GM12801 (cell line): Measurements from ENCODE around the gene OAS3.
A peak's percentile ranks its signal among the peaks of the same experiment; 100 is the strongest.

ENCODE experiments used
- TF ChIP-seq, protein P1 (sequence below): IDR thresholded peaks from one replicate; pipeline ENCODE4 v1.5.1; 2011; ENCODE audit warnings: control low read depth; ENCODE audit not compliant: insufficient read length; ENCODE audit errors: extremely low read depth

The OAS3 gene

DNA sequence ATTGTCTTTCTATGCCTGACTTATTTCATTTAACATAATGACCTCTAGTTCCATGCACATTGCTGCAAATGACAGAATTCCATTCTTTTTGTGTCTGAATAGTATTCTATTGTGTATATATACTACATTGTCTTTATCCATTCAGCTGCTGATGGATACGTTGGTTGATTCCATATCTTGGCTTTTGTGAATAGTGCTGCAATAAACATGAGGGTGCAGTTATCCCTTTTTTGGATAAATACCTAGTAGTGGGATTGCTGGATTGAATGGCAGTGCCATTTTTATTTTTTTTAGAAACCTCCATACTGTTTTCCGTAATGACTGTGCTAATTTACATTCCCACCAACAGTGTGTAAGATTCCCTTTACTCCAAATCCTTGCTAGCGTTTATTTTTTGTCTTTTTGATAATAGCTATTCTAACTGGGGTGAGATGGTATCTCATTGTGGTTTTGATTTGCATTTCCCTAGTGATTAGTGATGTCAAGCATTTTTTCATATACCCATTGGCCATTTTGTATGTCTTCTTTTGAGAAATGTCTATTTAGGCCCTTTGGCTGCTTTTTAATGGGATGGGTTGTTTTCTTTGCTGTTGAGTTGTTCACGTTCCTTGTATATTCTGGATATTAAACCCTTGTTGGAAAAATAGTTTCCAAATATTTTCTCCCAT, 42.4 kb downstream of the OAS3 start:
- TF ChIP-seq, protein P1, sequence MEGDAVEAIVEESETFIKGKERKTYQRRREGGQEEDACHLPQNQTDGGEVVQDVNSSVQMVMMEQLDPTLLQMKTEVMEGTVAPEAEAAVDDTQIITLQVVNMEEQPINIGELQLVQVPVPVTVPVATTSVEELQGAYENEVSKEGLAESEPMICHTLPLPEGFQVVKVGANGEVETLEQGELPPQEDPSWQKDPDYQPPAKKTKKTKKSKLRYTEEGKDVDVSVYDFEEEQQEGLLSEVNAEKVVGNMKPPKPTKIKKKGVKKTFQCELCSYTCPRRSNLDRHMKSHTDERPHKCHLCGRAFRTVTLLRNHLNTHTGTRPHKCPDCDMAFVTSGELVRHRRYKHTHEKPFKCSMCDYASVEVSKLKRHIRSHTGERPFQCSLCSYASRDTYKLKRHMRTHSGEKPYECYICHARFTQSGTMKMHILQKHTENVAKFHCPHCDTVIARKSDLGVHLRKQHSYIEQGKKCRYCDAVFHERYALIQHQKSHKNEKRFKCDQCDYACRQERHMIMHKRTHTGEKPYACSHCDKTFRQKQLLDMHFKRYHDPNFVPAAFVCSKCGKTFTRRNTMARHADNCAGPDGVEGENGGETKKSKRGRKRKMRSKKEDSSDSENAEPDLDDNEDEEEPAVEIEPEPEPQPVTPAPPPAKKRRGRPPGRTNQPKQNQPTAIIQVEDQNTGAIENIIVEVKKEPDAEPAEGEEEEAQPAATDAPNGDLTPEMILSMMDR: no peak

DNA sequence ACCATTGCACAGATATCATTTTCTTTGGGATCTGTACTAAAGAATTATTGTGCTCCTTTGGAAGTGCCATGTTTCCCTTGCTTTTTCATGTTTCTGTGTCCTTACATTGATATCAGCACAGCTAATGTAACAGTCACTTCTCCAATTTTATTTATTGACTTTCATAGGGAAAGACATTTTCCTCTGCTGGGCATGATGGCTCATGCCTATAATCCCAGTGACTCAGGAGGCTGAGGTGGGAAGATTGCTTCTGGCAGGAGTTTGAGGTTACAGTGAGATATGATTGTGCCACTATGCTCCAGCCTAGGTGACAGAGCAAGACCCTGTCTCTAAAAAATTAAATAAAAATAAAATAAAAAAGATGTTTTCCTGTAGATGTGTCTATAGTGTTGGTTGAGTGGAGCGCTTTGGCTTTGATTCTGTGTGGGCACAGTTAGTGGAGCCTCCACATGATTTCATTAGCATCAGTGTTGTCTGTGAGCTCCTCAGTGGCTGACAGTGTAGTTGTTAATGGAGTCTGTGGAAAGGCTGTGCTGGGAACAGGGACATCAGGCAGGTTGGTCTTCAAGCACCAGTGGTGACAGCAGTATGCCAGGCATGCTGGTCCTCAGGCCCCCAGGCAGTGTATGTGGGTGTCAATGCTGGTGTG, 47.5 kb downstream of the OAS3 start:
- TF ChIP-seq, protein P1: no peak

DNA sequence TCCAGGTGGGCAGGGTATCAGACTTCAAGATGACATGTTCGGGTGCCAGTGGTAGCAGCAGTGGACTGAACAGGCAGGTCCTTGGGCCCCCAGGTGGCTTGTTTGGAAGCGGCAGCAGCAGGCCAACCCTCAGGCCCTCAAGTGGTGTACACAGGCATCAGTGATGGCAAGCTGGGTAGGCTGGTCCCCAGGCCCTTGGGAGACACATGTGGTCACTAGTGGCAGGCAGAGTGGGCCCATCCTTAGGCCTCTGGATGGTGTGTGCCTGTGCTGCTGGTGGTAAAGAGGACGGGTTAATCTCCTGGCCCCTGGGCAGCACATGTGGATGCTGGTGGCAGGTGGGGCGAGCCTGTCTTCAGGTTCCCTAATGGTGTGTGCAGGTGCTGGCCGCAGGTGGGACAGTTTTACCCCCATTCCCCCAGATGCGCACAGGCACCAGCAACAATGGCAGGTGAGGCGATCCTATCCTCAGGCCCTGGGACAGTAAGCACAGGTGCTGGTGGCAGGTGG, 48.1 kb downstream of the OAS3 start:
- TF ChIP-seq, protein P1: no peak

DNA sequence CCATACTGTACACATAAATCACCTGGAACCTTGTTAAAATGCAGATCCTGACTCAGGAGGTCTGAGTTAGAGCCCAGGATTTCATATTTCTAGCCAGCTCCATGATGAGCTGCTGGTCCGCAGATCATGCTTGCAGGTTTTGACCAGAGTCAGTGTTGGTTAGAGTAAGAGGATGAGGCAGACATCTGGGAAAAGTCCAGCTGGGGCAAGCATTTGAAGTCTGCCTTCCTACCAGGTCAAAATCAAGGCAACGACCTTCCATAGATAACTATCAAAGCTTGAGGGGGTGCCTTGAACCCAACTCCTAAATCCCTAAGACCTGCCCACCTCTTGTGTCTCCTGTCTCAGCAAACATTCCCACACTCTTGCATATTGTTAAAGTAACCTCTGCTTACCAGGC, 49.3 kb downstream of the OAS3 start:
- TF ChIP-seq, protein P1: no peak

DNA sequence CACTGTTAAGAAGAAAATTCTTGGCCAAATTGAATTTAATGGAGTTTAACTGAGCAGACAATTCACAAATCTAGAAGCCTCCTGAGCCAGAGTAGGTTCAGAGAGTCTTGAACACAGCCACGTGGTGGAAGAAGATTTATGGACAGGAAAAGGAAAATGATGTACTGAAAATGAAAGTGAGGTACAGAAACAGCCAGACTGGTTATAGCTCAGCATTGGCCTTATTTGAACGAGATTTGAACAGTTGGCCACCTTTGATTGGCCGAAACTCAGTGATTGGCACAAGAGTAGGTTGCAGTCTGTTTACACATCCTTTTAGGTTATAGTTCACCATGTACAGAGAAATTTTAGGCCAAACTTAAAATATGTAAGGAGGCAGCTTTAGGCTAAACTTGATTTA, 50.0 kb downstream of the OAS3 start:
- TF ChIP-seq, protein P1: no peak

DNA sequence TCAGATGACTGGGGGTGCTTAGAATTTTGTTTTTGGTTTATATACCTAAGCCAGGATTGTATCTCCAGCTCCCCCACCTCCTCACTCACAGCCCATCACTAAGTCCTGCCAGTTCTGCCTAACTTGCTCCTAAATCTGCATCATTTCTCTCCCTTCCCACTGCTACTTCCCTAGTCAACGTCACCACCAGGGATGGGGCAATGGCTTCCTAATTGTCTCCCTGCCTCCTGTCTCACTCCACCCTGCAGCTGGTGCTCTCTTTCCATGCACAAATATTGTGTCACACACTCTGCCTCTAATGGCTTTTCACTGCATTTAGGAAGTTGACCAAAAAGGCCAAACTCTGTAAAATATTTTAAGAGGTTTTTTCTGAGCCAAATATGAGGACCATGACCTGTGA, 51.5 kb downstream of the OAS3 start:
- TF ChIP-seq, protein P1: no peak

DNA sequence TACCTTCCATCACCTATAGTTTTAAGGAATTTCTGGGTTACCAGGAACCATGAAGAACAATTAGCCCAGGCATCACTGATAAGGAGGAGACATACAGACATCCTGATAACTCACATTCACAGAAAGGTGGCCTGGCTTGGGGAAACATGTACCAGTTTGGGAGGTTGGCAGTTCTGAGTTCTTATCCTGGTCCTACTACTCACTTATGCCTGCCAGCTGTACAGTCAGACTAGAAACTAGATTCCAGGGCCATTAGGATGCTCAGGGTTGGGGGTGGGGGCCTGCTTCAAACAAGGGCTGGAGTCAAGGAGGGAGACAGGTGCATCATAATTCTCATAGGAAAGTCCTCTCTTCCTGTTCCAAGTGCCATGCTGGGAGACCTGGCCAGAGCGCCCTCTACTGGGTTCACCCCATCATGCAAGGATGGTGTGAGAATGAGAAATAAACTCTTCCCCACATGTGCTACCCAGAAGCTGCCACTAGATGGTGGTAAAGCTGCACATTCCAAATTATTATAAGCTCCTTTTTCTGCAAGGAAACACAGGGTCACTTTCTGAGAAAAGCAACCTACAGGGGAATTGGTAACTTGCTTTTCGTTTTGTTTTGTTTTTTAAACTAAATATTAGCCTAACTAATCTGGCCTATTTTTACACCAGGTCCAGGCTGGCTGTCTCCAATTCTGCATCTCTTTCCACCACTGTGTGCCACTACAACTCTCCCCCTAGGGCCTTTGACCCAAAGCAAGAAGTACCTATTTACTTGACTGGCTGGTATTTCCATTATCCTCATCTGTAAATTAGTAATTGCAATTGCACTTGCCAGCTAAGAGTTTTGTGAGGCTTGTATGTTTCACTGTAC, 54.5 kb downstream of the OAS3 start:
- TF ChIP-seq, protein P1: peak; percentile 73
